ENCODE measurements around the gene CPNE4.

DNA sequence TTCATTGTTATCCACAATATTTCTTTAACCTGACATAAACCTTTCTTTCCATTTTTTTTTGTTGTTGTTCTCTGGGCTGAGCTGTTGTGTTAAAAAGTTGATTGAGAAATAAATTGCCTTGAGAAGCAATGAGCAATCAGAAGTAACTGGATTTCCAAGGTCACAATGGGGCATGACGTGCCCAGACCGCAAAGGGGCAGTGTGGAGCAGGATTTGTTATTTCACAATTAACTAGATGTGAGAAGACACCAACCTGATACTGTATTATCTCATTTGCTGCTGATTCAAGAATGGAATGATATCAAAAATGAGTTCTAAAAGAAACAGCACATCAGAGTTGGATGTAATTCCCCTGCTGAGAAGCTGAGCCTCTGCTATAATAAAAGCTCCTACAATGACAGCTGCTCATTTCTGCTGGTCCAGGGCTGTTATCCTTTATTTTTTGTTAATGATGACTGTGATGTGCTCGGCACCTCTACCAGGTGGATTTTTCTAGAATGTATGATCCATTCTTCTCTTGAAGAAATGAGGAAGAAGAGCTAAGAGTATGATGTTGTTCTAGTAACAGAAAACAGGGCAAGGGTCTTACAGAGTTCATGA lies 28.1 kb downstream of the CPNE4 start:
- TF ChIP-seq, protein P1, sequence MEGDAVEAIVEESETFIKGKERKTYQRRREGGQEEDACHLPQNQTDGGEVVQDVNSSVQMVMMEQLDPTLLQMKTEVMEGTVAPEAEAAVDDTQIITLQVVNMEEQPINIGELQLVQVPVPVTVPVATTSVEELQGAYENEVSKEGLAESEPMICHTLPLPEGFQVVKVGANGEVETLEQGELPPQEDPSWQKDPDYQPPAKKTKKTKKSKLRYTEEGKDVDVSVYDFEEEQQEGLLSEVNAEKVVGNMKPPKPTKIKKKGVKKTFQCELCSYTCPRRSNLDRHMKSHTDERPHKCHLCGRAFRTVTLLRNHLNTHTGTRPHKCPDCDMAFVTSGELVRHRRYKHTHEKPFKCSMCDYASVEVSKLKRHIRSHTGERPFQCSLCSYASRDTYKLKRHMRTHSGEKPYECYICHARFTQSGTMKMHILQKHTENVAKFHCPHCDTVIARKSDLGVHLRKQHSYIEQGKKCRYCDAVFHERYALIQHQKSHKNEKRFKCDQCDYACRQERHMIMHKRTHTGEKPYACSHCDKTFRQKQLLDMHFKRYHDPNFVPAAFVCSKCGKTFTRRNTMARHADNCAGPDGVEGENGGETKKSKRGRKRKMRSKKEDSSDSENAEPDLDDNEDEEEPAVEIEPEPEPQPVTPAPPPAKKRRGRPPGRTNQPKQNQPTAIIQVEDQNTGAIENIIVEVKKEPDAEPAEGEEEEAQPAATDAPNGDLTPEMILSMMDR (IDR thresholded peaks at IDR 0.05), result peak in 6 of 7 experiments; percentile 25 to 58 (median 54)
- no peak for TF ChIP-seq POLR2A (IDR thresholded peaks at IDR 0.05)

Data from body of pancreas (tissue), 4 donors.